ENCODE measurements around the gene ANTXR2.
A peak's percentile ranks its signal among the peaks of the same experiment; 100 is the strongest.

DNA sequence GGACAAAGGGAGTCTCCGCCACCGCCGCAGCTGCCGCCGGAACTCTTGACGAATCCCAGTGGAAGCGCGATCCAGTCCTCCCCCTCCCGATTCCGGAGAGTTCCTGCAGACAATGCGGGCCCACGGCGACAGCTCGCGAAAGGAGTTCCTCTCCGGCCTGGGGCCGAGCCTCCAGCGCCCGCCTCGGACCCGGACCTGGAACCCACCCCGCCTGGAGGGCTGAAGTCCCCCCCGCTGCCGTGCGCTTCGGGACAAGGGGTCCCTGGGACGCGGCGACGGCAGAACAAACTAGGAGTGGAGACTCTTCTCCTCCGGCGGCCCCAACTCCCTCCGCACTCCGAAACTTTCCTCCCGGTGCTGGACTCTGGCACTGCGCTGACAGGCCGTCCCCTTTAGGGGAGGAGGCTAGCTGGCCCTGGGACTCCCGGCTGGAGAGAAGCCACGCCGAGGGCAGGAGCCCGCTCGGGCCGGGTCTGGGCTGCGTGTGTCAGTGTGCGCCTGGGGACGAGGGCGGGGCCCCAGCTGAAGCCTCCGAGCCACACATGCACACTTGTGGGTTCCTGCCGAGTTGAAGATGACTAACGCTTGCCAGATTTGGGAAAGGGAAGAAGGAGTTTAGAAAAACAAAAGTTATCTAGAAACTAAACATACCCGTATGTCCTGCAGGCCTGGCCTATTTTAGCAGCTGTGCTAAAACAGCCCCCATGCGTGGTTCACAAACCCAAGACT is at the start of gene ANTXR2:
- TF ChIP-seq, protein P1, sequence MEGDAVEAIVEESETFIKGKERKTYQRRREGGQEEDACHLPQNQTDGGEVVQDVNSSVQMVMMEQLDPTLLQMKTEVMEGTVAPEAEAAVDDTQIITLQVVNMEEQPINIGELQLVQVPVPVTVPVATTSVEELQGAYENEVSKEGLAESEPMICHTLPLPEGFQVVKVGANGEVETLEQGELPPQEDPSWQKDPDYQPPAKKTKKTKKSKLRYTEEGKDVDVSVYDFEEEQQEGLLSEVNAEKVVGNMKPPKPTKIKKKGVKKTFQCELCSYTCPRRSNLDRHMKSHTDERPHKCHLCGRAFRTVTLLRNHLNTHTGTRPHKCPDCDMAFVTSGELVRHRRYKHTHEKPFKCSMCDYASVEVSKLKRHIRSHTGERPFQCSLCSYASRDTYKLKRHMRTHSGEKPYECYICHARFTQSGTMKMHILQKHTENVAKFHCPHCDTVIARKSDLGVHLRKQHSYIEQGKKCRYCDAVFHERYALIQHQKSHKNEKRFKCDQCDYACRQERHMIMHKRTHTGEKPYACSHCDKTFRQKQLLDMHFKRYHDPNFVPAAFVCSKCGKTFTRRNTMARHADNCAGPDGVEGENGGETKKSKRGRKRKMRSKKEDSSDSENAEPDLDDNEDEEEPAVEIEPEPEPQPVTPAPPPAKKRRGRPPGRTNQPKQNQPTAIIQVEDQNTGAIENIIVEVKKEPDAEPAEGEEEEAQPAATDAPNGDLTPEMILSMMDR (IDR thresholded peaks at IDR 0.05) = no peak
- TF ChIP-seq POLR2A (IDR thresholded peaks at IDR 0.05) = peak; percentile 93

Data from right lobe of liver (tissue), 4 donors.